ENCODE measurements around the gene PCDHA8.
"Not testable (repeated sequence)": the region's sequence is repeated elsewhere in the genome, so short reads cannot be mapped to it uniquely, and the experiment has no call there.

The PCDHA8 gene

DNA sequence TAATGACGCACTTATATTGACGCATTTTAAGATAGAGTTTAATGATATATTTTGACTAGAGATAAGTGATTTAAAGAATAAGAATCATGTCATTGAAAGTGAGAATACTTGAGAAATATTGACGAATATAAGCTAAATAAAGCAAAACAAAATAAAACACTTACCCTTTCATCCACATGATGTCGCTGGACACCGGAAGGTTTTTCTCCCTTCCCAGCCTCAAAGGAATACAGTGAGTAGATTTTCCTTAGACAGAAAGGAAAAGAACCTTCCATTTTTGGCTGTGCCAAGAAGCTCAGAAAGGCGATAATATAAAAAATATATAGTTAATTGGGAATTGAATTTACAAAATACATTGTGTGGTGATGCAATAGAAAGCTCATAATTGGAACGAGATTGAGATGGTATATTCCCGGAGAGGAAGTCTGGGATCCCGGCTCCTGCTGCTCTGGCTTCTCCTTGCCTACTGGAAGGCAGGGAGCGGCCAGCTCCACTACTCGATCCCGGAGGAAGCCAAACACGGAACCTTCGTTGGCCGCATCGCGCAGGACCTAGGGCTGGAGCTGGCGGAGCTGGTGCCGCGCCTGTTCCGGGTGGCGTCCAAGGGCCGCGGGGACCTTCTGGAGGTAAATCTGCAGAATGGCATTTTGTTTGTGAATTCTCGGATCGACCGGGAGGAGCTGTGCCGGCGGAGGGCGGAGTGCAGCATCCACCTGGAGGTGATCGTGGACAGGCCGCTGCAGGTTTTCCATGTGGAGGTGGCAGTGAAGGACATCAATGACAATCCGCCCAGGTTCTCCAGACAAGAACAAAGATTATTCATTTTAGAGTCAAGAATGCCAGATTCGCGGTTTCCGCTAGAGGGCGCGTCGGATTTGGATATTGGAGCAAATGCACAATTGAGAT lies 19.4 kb upstream of the PCDHA8 start, which contains the start of gene PCDHA5:
Gene PCDHA5, plus strand, starts transcription at position 239 of the 906 bp plus-strand sequence.
- ATAC-seq, result no peak
- peaks cover 15% of the 10 kb centered on the region for H3K27me3 Mint-ChIP-seq
- no peak within 1 kb of the TSS for H3K27ac Mint-ChIP-seq
- H3K4me1 Mint-ChIP-seq, result no peaks in the 10 kb centered on the region
- peaks cover 1% of the 10 kb centered on the region for H3K9me3 Mint-ChIP-seq
- H3K36me3 Mint-ChIP-seq, result no peaks in the 10 kb centered on the region
- no peak within 1 kb of the TSS for H3K4me3 Mint-ChIP-seq

DNA sequence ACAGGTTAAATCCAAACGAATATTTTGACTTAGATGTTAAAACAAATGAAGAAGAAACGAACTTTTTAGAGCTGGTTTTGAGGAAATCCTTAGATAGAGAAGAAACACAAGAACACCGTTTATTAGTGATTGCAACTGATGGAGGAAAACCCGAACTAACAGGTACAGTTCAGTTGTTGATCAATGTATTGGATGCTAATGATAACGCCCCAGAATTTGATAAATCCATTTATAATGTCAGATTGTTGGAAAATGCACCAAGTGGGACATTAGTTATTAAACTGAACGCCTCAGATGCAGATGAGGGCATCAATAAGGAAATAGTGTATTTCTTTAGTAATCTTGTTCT lies 18.7 kb upstream of the PCDHA8 start:
- Mint-ChIP-seq H3K36me3 (no peaks in the 10 kb centered on the region), H3K4me1 (no peaks in the 10 kb centered on the region), H3K27me3 (peaks cover 22% of the 10 kb centered on the region), H3K4me3 (no peak overlapping the region), H3K9me3 (peaks cover 3% of the 10 kb centered on the region), H3K27ac (no peak overlapping the region)
- no peak for ATAC-seq

DNA sequence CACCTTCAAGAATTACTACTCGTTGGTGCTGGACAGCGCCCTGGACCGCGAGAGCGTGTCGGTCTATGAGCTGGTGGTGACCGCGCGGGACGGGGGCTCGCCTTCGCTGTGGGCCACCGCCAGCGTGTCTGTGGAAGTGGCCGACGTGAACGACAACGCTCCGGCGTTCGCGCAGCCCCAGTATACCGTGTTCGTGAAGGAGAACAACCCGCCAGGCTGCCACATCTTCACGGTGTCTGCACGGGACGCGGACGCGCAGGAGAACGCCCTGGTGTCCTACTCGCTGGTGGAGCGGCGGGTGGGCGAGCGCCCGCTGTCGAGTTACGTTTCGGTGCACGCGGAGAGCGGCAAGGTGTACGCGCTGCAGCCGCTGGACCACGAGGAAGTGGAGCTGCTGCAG lies 18.0 kb upstream of the PCDHA8 start:
- H3K4me3 Mint-ChIP-seq, H3K36me3 Mint-ChIP-seq, H3K27ac Mint-ChIP-seq, H3K4me1 Mint-ChIP-seq, ATAC-seq, H3K9me3 Mint-ChIP-seq: not testable (repeated sequence)
- H3K27me3 Mint-ChIP-seq, result peaks cover 19% of the 10 kb centered on the region

DNA sequence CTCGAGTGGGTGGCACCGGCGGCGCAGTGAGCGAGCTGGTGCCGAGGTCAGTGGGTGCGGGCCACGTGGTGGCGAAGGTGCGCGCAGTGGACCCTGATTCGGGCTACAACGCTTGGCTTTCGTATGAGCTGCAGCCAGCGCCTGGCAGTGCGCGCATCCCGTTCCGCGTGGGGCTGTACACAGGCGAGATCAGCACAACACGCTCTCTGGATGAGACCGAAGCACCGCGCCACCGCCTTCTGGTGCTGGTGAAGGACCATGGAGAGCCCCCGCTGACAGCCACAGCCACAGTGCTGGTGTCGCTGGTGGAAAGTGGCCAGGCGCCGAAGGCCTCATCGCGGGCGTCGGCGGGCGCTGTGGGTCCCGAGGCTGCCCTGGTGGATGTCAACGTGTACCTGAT lies 17.5 kb upstream of the PCDHA8 start:
- H3K27me3 Mint-ChIP-seq, result peaks cover 15% of the 10 kb centered on the region
- H3K36me3 Mint-ChIP-seq, result no peaks in the 10 kb centered on the region
- no peak overlapping the region for H3K27ac Mint-ChIP-seq
- H3K4me3 Mint-ChIP-seq, result no peak overlapping the region
- H3K9me3 Mint-ChIP-seq, result peaks cover 3% of the 10 kb centered on the region
- no peak for ATAC-seq
- H3K4me1 Mint-ChIP-seq, result no peaks in the 10 kb centered on the region

DNA sequence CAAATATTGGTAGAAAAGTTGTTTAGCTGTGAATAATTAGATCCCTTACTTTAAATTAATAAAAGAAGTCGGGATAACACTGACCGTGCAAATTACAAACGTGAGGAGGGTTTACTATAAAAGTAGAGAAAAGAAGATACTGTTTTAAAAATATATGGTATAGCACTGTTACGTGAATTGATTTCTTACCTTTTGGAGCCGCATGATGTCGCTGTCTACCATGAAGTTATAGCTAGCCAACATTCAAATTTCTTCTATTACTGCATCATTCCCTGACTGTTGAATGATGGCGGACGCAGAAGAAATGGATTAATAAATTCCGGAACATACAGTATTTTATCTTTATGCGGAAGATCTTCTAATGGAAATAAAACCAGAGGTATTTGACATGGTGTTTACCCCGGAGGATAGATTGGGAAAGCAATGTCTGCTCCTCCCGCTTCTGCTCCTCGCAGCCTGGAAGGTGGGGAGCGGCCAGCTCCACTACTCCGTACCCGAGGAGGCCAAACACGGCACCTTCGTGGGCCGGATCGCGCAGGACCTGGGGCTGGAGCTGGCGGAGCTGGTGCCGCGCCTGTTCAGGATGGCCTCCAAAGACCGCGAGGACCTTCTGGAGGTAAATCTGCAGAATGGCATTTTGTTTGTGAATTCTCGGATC lies 13.2 kb upstream of the PCDHA8 start, which contains the start of gene PCDHA6:
Gene PCDHA6, plus strand, starts transcription at position 257 of the 658 bp plus-strand sequence. Its CDS starts 132 bp downstream, at position 389.
- Mint-ChIP-seq H3K27me3 (peaks cover 22% of the 10 kb centered on the region), H3K9me3 (peaks cover 7% of the 10 kb centered on the region), H3K27ac (no peak within 1 kb of the TSS), H3K4me3 (no peak within 1 kb of the TSS), H3K36me3 (no peaks in the 10 kb centered on the region), H3K4me1 (no peaks in the 10 kb centered on the region)
- no peak for ATAC-seq

DNA sequence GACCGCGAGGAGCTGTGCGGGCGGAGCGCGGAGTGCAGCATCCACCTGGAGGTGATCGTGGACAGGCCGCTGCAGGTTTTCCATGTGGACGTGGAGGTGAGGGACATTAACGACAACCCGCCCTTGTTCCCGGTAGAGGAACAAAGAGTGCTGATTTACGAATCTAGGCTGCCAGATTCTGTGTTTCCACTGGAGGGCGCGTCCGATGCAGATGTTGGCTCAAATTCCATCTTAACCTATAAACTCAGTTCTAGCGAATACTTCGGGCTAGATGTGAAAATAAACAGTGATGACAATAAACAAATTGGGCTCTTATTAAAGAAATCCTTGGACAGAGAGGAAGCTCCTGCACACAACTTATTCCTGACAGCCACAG lies 12.6 kb upstream of the PCDHA8 start:
- no peaks in the 10 kb centered on the region for H3K36me3 Mint-ChIP-seq
- no peak for ATAC-seq
- no peaks in the 10 kb centered on the region for H3K4me1 Mint-ChIP-seq
- H3K27me3 Mint-ChIP-seq, result peaks cover 27% of the 10 kb centered on the region
- H3K9me3 Mint-ChIP-seq, result peaks cover 9% of the 10 kb centered on the region
- no peak overlapping the region for H3K4me3 Mint-ChIP-seq
- no peak overlapping the region for H3K27ac Mint-ChIP-seq

DNA sequence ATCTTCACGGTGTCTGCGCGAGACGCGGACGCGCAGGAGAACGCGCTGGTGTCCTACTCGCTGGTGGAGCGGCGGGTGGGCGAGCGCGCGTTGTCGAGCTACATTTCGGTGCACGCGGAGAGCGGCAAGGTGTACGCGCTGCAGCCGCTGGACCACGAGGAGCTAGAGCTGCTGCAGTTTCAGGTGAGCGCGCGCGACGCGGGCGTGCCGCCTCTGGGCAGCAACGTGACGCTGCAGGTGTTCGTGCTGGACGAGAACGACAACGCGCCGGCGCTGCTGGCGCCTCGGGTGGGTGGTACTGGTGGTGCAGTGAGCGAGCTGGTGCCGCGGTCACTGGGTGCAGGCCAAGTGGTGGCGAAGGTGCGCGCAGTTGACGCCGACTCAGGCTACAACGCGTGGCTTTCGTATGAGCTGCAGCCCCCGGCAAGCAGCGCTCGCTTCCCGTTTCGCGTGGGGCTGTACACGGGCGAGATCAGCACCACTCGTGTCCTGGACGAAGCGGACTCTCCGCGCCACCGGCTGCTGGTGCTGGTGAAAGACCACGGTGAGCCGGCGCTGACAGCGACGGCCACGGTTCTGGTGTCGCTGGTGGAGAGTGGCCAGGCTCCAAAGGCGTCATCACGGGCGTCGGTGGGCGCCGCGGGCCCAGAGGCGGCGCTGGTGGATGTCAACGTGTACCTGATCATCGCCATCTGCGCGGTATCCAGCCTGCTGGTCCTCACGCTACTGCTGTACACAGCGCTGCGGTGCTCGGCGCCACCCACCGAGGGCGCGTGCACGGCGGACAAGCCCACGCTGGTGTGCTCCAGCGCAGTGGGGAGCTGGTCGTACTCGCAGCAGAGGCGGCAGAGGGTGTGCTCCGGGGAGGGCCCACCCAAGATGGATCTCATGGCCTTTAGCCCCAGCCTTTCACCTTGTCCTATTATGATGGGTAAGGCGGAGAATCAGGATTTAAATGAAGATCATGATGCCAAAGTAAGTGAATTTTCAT lies 11.2 kb upstream of the PCDHA8 start:
- H3K27me3 Mint-ChIP-seq, result peaks cover 27% of the 10 kb centered on the region
- H3K27ac Mint-ChIP-seq, H3K4me3 Mint-ChIP-seq, H3K4me1 Mint-ChIP-seq, H3K36me3 Mint-ChIP-seq, ATAC-seq, H3K9me3 Mint-ChIP-seq: not testable (repeated sequence)

DNA sequence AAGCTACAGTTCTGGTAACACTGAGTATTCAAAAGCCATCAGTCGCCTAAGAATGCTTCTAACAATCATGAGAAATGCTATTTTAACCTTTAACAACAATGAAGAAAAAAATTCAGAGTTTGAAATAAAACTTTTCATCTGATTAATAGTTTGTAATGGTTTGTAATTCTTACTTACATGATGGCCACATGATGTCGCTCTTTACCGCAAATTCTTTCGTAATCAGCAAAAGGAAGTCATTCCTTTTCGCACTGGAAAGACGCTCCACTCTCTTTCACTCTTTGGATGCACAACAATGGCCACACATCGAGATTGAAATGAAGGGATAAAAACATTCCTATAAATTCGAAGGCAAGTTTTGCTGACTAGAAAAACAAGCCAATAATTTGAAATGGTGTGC lies 7.0 kb upstream of the PCDHA8 start, which contains the start of gene PCDHA7:
Gene PCDHA7, plus strand, starts transcription at position 277 of the 400 bp plus-strand sequence. Its CDS starts 115 bp downstream, at position 392.
- Mint-ChIP-seq H3K36me3 (no peaks in the 10 kb centered on the region), H3K4me1 (no peaks in the 10 kb centered on the region), H3K9me3 (peaks cover 14% of the 10 kb centered on the region), H3K27me3 (peaks cover 21% of the 10 kb centered on the region), H3K27ac (no peak within 1 kb of the TSS), H3K4me3 (no peak within 1 kb of the TSS)
- no peak for ATAC-seq

DNA sequence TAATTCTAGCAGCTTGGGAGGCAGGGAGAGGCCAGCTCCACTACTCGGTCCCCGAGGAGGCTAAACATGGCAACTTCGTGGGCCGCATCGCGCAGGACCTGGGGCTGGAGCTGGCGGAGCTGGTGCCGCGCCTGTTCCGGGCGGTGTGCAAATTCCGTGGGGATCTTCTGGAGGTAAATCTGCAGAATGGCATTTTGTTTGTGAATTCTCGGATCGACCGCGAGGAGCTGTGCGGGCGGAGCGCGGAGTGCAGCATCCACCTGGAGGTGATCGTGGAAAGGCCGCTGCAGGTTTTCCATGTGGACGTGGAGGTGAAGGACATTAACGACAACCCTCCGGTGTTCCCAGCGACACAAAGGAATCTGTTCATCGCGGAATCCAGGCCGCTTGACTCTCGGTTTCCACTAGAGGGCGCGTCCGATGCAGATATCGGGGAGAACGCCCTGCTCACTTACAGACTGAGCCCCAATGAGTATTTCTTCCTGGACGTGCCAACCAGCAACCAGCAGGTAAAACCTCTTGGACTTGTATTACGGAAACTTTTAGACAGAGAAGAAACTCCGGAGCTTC lies 6.5 kb upstream of the PCDHA8 start:
- H3K27ac Mint-ChIP-seq, H3K4me1 Mint-ChIP-seq, H3K4me3 Mint-ChIP-seq, ATAC-seq, H3K36me3 Mint-ChIP-seq: not testable (repeated sequence)
- peaks cover 14% of the 10 kb centered on the region for H3K9me3 Mint-ChIP-seq
- H3K27me3 Mint-ChIP-seq, result peaks cover 24% of the 10 kb centered on the region

DNA sequence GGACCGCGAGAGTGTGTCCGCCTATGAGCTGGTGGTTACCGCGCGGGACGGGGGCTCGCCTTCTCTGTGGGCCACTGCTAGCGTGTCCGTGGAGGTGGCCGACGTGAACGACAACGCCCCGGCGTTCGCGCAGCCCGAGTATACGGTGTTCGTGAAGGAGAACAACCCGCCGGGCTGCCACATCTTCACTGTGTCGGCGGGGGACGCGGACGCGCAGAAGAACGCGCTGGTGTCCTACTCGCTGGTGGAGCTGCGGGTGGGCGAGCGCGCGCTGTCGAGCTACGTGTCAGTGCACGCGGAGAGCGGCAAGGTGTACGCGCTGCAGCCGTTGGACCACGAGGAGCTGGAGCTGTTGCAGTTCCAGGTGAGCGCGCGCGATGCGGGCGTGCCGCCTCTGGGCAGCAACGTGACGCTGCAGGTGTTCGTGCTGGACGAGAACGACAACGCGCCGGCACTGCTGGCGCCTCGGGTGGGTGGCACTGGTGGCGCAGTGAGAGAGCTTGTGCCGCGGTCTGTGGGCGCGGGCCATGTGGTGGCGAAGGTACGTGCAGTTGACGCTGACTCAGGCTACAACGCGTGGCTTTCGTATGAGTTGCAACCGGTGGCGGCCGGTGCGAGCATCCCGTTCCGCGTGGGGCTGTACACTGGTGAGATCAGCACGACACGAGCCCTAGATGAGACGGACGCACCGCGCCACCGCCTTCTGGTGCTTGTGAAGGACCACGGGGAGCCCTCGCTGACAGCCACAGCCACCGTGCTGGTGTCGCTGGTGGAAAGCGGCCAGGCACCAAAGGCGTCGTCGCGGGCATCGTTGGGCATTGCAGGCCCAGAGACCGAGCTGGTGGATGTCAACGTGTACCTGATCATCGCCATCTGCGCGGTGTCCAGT lies 5.1 kb upstream of the PCDHA8 start:
- H3K27ac Mint-ChIP-seq, result no peak overlapping the region
- peaks cover 34% of the 10 kb centered on the region for H3K27me3 Mint-ChIP-seq
- H3K4me1 Mint-ChIP-seq, result no peaks in the 10 kb centered on the region
- peaks cover 14% of the 10 kb centered on the region for H3K9me3 Mint-ChIP-seq
- no peaks in the 10 kb centered on the region for H3K36me3 Mint-ChIP-seq
- ATAC-seq, result no peak
- H3K4me3 Mint-ChIP-seq, result no peak overlapping the region

DNA sequence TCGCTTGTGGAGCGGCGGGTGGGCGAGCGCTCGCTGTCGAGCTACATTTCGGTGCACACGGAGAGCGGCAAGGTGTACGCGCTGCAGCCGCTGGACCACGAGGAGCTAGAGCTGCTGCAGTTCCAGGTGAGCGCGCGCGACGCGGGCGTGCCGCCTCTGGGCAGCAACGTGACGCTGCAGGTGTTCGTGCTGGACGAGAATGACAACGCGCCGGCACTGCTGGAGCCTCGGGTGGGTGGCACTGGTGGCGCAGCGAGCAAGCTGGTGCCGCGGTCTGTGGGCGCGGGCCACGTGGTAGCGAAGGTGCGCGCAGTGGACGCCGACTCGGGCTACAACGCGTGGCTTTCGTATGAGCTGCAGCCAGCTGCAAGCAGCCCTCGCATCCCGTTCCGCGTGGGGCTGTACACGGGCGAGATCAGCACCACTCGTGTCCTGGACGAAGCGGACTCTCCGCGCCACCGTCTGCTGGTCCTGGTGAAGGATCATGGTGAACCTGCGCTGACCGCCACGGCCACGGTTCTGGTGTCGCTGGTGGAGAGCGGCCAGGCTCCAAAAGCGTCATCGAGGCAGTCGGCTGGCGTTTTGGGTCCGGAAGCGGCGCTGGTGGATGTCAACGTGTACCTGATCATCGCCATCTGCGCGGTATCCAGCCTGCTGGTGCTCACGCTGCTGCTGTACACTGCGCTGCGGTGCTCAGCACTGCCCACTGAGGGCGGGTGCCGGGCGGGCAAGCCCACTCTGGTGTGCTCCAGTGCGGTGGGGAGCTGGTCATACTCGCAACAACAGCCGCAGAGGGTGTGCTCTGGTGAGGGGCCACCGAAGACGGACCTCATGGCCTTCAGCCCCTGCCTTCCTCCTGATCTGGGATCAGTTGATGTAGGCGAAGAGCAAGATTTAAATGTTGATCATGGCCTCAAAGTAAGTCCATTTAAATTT lies 2.1 kb downstream of the PCDHA8 start:
- no peak for ATAC-seq
- H3K4me3 Mint-ChIP-seq, result no peak overlapping the region
- no peaks in the 10 kb centered on the region for H3K4me1 Mint-ChIP-seq
- no peak overlapping the region for H3K27ac Mint-ChIP-seq
- no peaks in the 10 kb centered on the region for H3K9me3 Mint-ChIP-seq
- no peaks in the 10 kb centered on the region for H3K36me3 Mint-ChIP-seq
- H3K27me3 Mint-ChIP-seq, result peaks cover 35% of the 10 kb centered on the region

DNA sequence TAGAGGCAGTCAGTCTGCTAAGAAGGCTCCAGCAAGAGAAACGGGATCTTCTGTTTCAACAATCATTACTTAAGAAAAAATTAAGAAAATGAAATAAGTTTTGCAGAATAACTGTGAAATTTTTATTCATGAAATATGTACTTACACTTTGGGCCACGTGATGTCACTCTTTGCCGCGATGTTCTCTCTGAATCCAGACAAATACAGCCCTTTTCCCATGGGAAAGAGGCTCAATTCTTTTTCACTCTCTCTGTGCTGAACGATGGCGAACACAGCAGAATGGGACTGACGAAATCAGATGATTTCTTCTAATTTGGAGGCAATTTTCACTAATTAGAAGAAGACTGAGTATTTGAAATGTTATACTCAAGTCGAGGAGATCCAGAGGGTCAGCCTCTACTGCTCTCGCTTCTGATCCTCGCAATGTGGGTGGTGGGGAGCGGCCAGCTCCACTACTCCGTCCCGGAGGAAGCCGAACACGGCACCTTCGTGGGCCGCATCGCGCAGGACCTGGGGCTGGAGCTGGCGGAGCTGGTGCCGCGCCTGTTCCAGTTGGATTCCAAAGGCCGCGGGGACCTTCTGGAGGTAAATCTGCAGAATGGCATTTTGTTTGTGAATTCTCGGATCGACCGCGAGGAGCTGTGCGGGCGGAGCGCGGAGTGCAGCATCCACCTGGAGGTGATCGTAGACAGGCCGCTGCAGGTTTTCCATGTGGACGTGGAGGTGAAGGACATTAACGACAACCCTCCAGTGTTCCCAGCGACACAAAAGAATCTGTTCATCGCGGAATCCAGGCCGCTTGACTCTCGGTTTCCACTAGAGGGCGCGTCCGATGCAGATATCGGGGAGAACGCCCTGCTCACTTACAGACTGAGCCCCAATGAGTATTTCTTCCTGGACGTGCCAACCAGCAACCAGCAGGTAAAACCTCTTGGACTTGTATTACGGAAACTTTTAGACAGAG lies 7.4 kb downstream of the PCDHA8 start, which contains the start of gene PCDHA9:
Gene PCDHA9, plus strand, starts transcription at position 244 of the 964 bp plus-strand sequence. Its CDS starts 114 bp downstream, at position 358.
- H3K9me3 Mint-ChIP-seq, H3K4me3 Mint-ChIP-seq, H3K36me3 Mint-ChIP-seq, H3K27ac Mint-ChIP-seq, H3K4me1 Mint-ChIP-seq, ATAC-seq: not testable (repeated sequence)
- H3K27me3 Mint-ChIP-seq, result peaks cover 34% of the 10 kb centered on the region

Measured in stimulated activated memory B cell treated with anti-CD40 and anti-IgM and Interleukin-4, amounts not matched to agents 10 μg/mL and 1 μg/mL and 100 μg/mL, for 72 hours (primary cell).